MM.1S (cell line): ENCODE measurements around the gene SDF4.

Experiments used
- EZH2 ChIP-seq: fragments of 300-600 bp; sonication (generic); optimal IDR thresholded peaks from 2 replicates; pipeline ENCODE3; 2017; ENCODE audit warnings: low read depth, mild to moderate bottlenecking, antibody characterized with exemption, low read length, mixed read lengths
- EZH2phosphoT487 ChIP-seq: fragments of 300-600 bp; sonication (generic); IDR thresholded peaks from 2 replicates; pipeline ENCODE4 v1.6.1; 2018; ENCODE audit warnings: antibody characterized with exemption, low read length
- TF ChIP-seq, protein P1 (sequence below): fragments of 300-600 bp; sonication (generic); IDR thresholded peaks from 2 replicates; pipeline ENCODE4 v1.5.1; 2016; ENCODE audit warnings: antibody characterized with exemption, low read length, mixed read lengths

DNA sequence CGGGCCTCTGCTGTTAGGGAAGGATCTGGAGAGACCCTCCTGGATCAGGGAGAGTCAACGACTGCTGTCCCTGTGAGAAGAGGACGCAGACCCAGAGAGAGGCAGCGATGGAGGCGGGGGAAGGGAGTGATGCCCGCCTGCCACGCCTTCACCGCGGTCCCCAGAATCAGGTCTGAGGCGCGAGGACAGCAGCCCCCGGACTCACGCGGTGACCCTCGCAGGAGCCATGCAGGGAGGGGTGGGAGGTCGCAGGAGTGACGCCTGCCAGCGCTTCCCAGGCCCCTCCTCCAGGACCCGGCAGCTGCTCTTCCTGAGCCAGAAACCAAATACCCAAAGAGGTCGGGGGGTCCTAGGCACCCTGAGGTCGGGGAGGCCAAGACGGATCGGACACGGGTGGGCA, 11.6 kb downstream of the SDF4 start:
- TF ChIP-seq EZH2phosphoT487 (no peak), EZH2 (no peak)
- TF ChIP-seq, protein P1, sequence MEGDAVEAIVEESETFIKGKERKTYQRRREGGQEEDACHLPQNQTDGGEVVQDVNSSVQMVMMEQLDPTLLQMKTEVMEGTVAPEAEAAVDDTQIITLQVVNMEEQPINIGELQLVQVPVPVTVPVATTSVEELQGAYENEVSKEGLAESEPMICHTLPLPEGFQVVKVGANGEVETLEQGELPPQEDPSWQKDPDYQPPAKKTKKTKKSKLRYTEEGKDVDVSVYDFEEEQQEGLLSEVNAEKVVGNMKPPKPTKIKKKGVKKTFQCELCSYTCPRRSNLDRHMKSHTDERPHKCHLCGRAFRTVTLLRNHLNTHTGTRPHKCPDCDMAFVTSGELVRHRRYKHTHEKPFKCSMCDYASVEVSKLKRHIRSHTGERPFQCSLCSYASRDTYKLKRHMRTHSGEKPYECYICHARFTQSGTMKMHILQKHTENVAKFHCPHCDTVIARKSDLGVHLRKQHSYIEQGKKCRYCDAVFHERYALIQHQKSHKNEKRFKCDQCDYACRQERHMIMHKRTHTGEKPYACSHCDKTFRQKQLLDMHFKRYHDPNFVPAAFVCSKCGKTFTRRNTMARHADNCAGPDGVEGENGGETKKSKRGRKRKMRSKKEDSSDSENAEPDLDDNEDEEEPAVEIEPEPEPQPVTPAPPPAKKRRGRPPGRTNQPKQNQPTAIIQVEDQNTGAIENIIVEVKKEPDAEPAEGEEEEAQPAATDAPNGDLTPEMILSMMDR = no peak
